Measurements from ENCODE around the gene HAND1. TPM values are rescaled to one million over a fixed set of nuclear protein-coding genes. Genes with fewer than 3 reads are reported as not detected.

HAND1 gene
- total RNA-seq, 2 experiments from 2014 or later = not detected

DNA sequence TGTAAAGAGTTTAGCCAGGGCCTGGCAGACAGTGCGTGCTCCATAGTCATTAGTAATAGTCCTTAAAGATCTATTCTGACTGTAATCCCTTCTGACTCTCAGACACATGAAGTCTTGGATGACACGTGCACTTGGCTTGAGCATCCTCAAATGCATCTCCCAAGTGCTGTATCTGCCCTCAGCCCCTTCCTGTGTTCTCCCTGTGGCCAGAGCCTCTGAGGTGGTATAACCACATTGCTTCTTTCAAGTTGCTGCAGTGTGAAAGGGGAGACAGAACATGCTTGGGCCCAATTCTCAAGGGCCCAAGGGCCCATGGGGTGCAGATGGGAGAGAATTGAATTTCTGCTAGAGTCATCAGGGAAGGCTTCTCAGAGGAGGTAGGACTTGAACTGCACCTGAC lies 30.1 kb upstream of the HAND1 start:
- TF ChIP-seq, protein P1, sequence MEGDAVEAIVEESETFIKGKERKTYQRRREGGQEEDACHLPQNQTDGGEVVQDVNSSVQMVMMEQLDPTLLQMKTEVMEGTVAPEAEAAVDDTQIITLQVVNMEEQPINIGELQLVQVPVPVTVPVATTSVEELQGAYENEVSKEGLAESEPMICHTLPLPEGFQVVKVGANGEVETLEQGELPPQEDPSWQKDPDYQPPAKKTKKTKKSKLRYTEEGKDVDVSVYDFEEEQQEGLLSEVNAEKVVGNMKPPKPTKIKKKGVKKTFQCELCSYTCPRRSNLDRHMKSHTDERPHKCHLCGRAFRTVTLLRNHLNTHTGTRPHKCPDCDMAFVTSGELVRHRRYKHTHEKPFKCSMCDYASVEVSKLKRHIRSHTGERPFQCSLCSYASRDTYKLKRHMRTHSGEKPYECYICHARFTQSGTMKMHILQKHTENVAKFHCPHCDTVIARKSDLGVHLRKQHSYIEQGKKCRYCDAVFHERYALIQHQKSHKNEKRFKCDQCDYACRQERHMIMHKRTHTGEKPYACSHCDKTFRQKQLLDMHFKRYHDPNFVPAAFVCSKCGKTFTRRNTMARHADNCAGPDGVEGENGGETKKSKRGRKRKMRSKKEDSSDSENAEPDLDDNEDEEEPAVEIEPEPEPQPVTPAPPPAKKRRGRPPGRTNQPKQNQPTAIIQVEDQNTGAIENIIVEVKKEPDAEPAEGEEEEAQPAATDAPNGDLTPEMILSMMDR (IDR thresholded peaks at IDR 0.05) = no peak
- H3K27ac ChIP-seq (ENCODE audit: low read depth in 1 of 2, low read length in 2 of 2) = no peak overlapping the region
- Mint-ChIP-seq H3K4me1 (ENCODE audit: low read depth) (no peaks in the 10 kb centered on the region), H3K9me3 (no peaks in the 10 kb centered on the region), H3K4me3 (no peak overlapping the region), H3K36me3 (ENCODE audit: low read depth) (no peaks in the 10 kb centered on the region), H3K27me3 (peaks cover 15% of the 10 kb centered on the region), H3K27ac (no peak overlapping the region)
- H3K36me3 ChIP-seq (ENCODE audit: insufficient read depth, low read length) = no peaks in the 10 kb centered on the region
- no peak overlapping the region for H3K4me3 ChIP-seq (ENCODE audit: low read length)
- intact Hi-C loops (cut with DNase I, micrococcal nuclease) = no loop called here
- DNase-seq = peak in 1 of 14 experiments; percentile 10
- CTCF ChIA-PET = no interaction called here
- H3K27me3 ChIP-seq (ENCODE audit: control insufficient read depth in 1 of 2, insufficient read depth in 2 of 2, low read length in 2 of 2) = peaks cover 0 to 2% of the 10 kb centered on the region in 2 experiments
- no peak for ATAC-seq (ENCODE audit: poor library complexity)
- H3K4me1 ChIP-seq (ENCODE audit: insufficient read depth, low read length) = no peaks in the 10 kb centered on the region
- POLR2A ChIA-PET = no interaction called here
- H3K9me3 ChIP-seq (ENCODE audit: control insufficient read depth in 1 of 2, insufficient read depth in 1 of 2, low read length in 2 of 2) = no peaks in the 10 kb centered on the region

DNA sequence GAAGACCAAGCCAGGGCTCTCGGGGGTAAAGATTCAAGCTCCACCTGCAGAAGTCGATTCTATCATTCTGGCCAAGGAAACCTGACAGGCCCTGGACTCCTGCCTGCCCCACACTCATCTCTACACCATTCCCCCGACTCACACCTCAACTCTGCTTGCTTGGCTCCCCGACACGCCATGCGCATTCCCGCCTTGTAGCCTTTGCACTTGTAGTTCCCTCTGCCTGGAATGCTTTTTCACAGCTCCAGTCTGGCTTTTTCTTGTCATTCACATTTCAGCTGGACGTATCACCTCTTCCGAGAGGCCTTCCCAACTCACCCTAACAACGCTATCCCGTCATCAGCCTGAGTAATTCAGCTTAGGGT lies 28.7 kb upstream of the HAND1 start:
- Histone ChIP-seq H3K27ac (ENCODE audit: low read depth in 1 of 2, low read length in 2 of 2) (no peak overlapping the region), H3K9me3 (ENCODE audit: control insufficient read depth in 1 of 2, insufficient read depth in 1 of 2, low read length in 2 of 2) (no peaks in the 10 kb centered on the region), H3K27me3 (ENCODE audit: control insufficient read depth in 1 of 2, insufficient read depth in 2 of 2, low read length in 2 of 2) (peaks cover 0 to 5% of the 10 kb centered on the region in 2 experiments), H3K4me3 (ENCODE audit: low read length) (no peak overlapping the region), H3K4me1 (ENCODE audit: insufficient read depth, low read length) (no peaks in the 10 kb centered on the region), H3K36me3 (ENCODE audit: insufficient read depth, low read length) (no peaks in the 10 kb centered on the region)
- Mint-ChIP-seq H3K4me1 (ENCODE audit: low read depth) (no peaks in the 10 kb centered on the region), H3K4me3 (no peak overlapping the region), H3K36me3 (ENCODE audit: low read depth) (no peaks in the 10 kb centered on the region), H3K9me3 (no peaks in the 10 kb centered on the region), H3K27ac (no peak overlapping the region), H3K27me3 (peaks cover 22% of the 10 kb centered on the region)
- ATAC-seq (ENCODE audit: poor library complexity) (no peak), DNase-seq (peak in 1 of 14 experiments; percentile 12)
- ChIA-PET POLR2A (no interaction called here), CTCF (no interaction called here)
- TF ChIP-seq, protein P1 (IDR thresholded peaks at IDR 0.05) = no peak
- intact Hi-C loops (cut with DNase I, micrococcal nuclease) = no loop called here

DNA sequence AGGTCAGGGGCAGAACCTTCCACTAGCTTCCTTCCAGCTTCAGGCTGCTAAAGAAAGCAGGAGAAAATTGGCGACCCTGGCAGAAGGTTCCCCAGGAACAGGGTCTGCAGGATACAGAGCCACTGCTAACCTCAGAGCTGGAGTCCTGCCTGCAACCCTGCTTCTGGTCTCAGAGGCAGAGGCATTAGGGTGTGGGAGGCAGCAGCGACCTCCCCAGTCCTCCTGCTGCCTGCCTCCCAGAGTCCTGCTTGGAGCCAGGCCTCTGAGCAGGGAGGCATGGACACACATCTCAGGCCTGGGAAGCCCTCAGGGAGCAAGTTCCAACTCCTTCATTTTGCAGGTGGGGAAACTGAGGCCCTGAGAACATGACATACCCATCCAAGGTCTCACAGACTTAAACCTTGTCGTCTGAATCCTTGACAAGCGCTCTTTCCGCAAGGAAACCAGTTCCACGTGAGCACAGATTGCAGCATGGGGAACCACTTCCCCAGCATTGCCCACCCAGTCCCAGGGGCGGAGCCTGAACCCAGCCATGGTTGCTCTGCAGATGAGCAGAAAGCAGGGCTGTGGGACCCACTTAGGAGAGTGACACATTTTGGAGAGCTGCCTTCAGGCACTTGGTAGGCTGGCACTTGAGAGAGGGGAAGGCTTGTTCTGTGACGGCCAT lies 28.2 kb upstream of the HAND1 start:
- Mint-ChIP-seq H3K27ac (no peak overlapping the region), H3K27me3 (peaks cover 24% of the 10 kb centered on the region), H3K9me3 (no peaks in the 10 kb centered on the region), H3K36me3 (ENCODE audit: low read depth) (no peaks in the 10 kb centered on the region), H3K4me3 (no peak overlapping the region), H3K4me1 (ENCODE audit: low read depth) (no peaks in the 10 kb centered on the region)
- ATAC-seq (ENCODE audit: poor library complexity) = no peak
- Histone ChIP-seq H3K27me3 (ENCODE audit: control insufficient read depth in 1 of 2, insufficient read depth in 2 of 2, low read length in 2 of 2) (peaks cover 0 to 8% of the 10 kb centered on the region in 2 experiments), H3K4me1 (ENCODE audit: insufficient read depth, low read length) (no peaks in the 10 kb centered on the region), H3K27ac (ENCODE audit: low read depth in 1 of 2, low read length in 2 of 2) (no peak overlapping the region), H3K9me3 (ENCODE audit: control insufficient read depth in 1 of 2, insufficient read depth in 1 of 2, low read length in 2 of 2) (no peaks in the 10 kb centered on the region), H3K4me3 (ENCODE audit: low read length) (no peak overlapping the region), H3K36me3 (ENCODE audit: insufficient read depth, low read length) (no peaks in the 10 kb centered on the region)
- ChIA-PET CTCF (no interaction called here), POLR2A (no interaction called here)
- TF ChIP-seq, protein P1 (IDR thresholded peaks at IDR 0.05) = no peak
- no peak for DNase-seq
- intact Hi-C loops (cut with DNase I, micrococcal nuclease) = no loop called here

Data from CD4-positive, alpha-beta T cell (primary cell).